Measurements from ENCODE around the gene FCRLB. TPM values are rescaled to one million over a fixed set of nuclear protein-coding genes. Genes with fewer than 3 reads are reported as not detected.
A peak's percentile ranks its signal among the peaks of the same experiment; 100 is the strongest.
"Not testable (repeated sequence)": the region's sequence is repeated elsewhere in the genome, so short reads cannot be mapped to it uniquely, and the experiment has no call there.

Gene FCRLB
- polyA plus RNA-seq, 3 donors from 2014 or later = 6.7 to 14.6 (median 10.6) TPM

GRCh38 chr1:161738627-161739287 is 17.4 kb downstream of the FCRLB start:
- Mint-ChIP-seq H3K4me3 (peak overlapping the region; percentile 75 to 88 (median 82)), H3K36me3 (no peaks in the 10 kb centered on the region), H3K9me3 (no peaks in the 10 kb centered on the region), H3K4me1 (peaks cover 42 to 51% of the 10 kb centered on the region in 2 donors), H3K27me3 (ENCODE audit: low read depth in 3 of 3) (peaks cover 2 to 7% (median 2%) of the 10 kb centered on the region in 3 donors), H3K27ac (peak overlapping the region; percentile 92 to 98 (median 94))
- DNase-seq = peak; percentile 85 to 89 (median 88)

GRCh38 chr1:161739865-161740566 is 18.7 kb downstream of the FCRLB start:
- peak overlapping the region; percentile 41 to 88 (median 82) for H3K4me3 Mint-ChIP-seq
- peak overlapping the region; percentile 92 to 98 (median 94) for H3K27ac Mint-ChIP-seq
- peaks cover 42 to 51% of the 10 kb centered on the region in 2 donors for H3K4me1 Mint-ChIP-seq
- peaks cover 0 to 4% (median 0%) of the 10 kb centered on the region in 3 donors for H3K36me3 Mint-ChIP-seq
- DNase-seq = no peak
- H3K27me3 Mint-ChIP-seq (ENCODE audit: low read depth in 3 of 3) = peaks cover 2 to 9% (median 2%) of the 10 kb centered on the region in 3 donors
- H3K9me3 Mint-ChIP-seq = no peaks in the 10 kb centered on the region

- peaks cover 5 to 9% (median 6%) of the 10 kb centered on the region in 3 donors for H3K27me3 Mint-ChIP-seq (ENCODE audit: low read depth in 3 of 3)
- no peak for DNase-seq
- H3K36me3 Mint-ChIP-seq = peaks cover 0 to 4% (median 0%) of the 10 kb centered on the region in 3 donors
- H3K4me3 Mint-ChIP-seq = peak overlapping the region in 2 of 5 donors; percentile 39 to 85
- H3K4me1 Mint-ChIP-seq = peaks cover 42 to 51% of the 10 kb centered on the region in 2 donors
- H3K27ac Mint-ChIP-seq = peak overlapping the region; percentile 50 to 98 (median 81)
- H3K9me3 Mint-ChIP-seq = no peaks in the 10 kb centered on the region
Observed at GRCh38 chr1:161740921-161741320, 19.6 kb downstream of the FCRLB start.

GRCh38 chr1:161743231-161743630 is 21.9 kb downstream of the FCRLB start:
- H3K4me1 Mint-ChIP-seq = peaks cover 34 to 35% of the 10 kb centered on the region in 2 donors
- H3K4me3 Mint-ChIP-seq = no peak overlapping the region
- no peaks in the 10 kb centered on the region for H3K9me3 Mint-ChIP-seq
- no peak for DNase-seq
- no peak overlapping the region for H3K27ac Mint-ChIP-seq
- peaks cover 0 to 4% (median 0%) of the 10 kb centered on the region in 3 donors for H3K36me3 Mint-ChIP-seq
- peaks cover 6 to 9% (median 8%) of the 10 kb centered on the region in 3 donors for H3K27me3 Mint-ChIP-seq (ENCODE audit: low read depth in 3 of 3)

- no peak for DNase-seq
- H3K9me3 Mint-ChIP-seq = no peaks in the 10 kb centered on the region
- H3K4me1 Mint-ChIP-seq = peaks cover 26 to 31% of the 10 kb centered on the region in 2 donors
- H3K27me3 Mint-ChIP-seq (ENCODE audit: low read depth in 3 of 3) = peaks cover 2 to 6% (median 5%) of the 10 kb centered on the region in 3 donors
- peaks cover 0 to 4% (median 0%) of the 10 kb centered on the region in 3 donors for H3K36me3 Mint-ChIP-seq
- peak overlapping the region in 1 of 5 donors; percentile 99 for H3K4me3 Mint-ChIP-seq
- H3K27ac Mint-ChIP-seq = no peak overlapping the region
Observed at GRCh38 chr1:161747801-161748200, 26.5 kb downstream of the FCRLB start.

GRCh38 chr1:161749509-161750407 is 28.4 kb downstream of the FCRLB start, which contains the start of gene DUSP12:
TSS of gene DUSP12 (plus strand) at chr1:161749786. CDS start at chr1:161749802, 16 bp downstream.
- Mint-ChIP-seq H3K9me3 (no peaks in the 10 kb centered on the region), H3K27ac (peak within 1 kb of the TSS; percentile 89 to 95 (median 94)), H3K36me3 (peaks cover 8 to 13% (median 8%) of the 10 kb centered on the region in 3 donors), H3K4me3 (peak within 1 kb of the TSS; percentile 99), H3K4me1 (peaks cover 26 to 41% of the 10 kb centered on the region in 2 donors), H3K27me3 (ENCODE audit: low read depth in 3 of 3) (peaks cover 0 to 6% (median 5%) of the 10 kb centered on the region in 3 donors)
- peak; percentile 82 to 86 (median 84) for DNase-seq

GRCh38 chr1:161763522-161764098 is 42.3 kb downstream of the FCRLB start:
- Mint-ChIP-seq H3K27ac (peak overlapping the region in 1 of 6 donors; percentile 53), H3K27me3 (ENCODE audit: low read depth in 3 of 3) (peaks cover 5 to 12% (median 6%) of the 10 kb centered on the region in 3 donors), H3K4me1 (peaks cover 31 to 45% of the 10 kb centered on the region in 2 donors), H3K9me3 (no peaks in the 10 kb centered on the region), H3K36me3 (peaks cover 0 to 6% (median 3%) of the 10 kb centered on the region in 3 donors), H3K4me3 (peak overlapping the region; percentile 52 to 70 (median 60))
- DNase-seq = peak in 1 of 3 donors; percentile 30

- peaks cover 0 to 7% (median 0%) of the 10 kb centered on the region in 3 donors for H3K36me3 Mint-ChIP-seq
- H3K27ac Mint-ChIP-seq = peak within 1 kb of the TSS; percentile 93 to 99 (median 98)
- peaks cover 5 to 12% (median 8%) of the 10 kb centered on the region in 3 donors for H3K27me3 Mint-ChIP-seq (ENCODE audit: low read depth in 3 of 3)
- DNase-seq = peak; percentile 79 to 85 (median 80)
- peak within 1 kb of the TSS; percentile 92 to 99 (median 98) for H3K4me3 Mint-ChIP-seq
- peaks cover 37 to 65% of the 10 kb centered on the region in 2 donors for H3K4me1 Mint-ChIP-seq
- H3K9me3 Mint-ChIP-seq = no peaks in the 10 kb centered on the region
Observed at GRCh38 chr1:161766102-161766981, 45.0 kb downstream of the FCRLB start, which contains the start of gene ATF6. TSS of gene ATF6 (plus strand) at chr1:161766320. CDS start at chr1:161766361, 41 bp downstream.

- H3K4me3 Mint-ChIP-seq = peak overlapping the region; percentile 8 to 92 (median 44)
- H3K4me1 Mint-ChIP-seq = peaks cover 38 to 62% of the 10 kb centered on the region in 2 donors
- DNase-seq = no peak
- peaks cover 0 to 7% (median 0%) of the 10 kb centered on the region in 3 donors for H3K36me3 Mint-ChIP-seq
- no peaks in the 10 kb centered on the region for H3K9me3 Mint-ChIP-seq
- H3K27me3 Mint-ChIP-seq (ENCODE audit: low read depth in 3 of 3) = peaks cover 5 to 10% (median 8%) of the 10 kb centered on the region in 3 donors
- H3K27ac Mint-ChIP-seq = peak overlapping the region in 2 of 6 donors; percentile 18 to 63
Observed at GRCh38 chr1:161768461-161768860, 47.1 kb downstream of the FCRLB start.

- Mint-ChIP-seq H3K9me3 (no peaks in the 10 kb centered on the region), H3K36me3 (peaks cover 0 to 4% (median 0%) of the 10 kb centered on the region in 3 donors), H3K4me3 (no peak overlapping the region), H3K27ac (no peak overlapping the region), H3K27me3 (ENCODE audit: low read depth in 3 of 3) (peaks cover 3 to 8% (median 8%) of the 10 kb centered on the region in 3 donors), H3K4me1 (peaks cover 38 to 57% of the 10 kb centered on the region in 2 donors)
- no peak for DNase-seq
Observed at GRCh38 chr1:161768986-161769672, 47.8 kb downstream of the FCRLB start.

- H3K27ac Mint-ChIP-seq; H3K27me3 Mint-ChIP-seq (ENCODE audit: low read depth in 3 of 3); H3K36me3 Mint-ChIP-seq; DNase-seq; H3K4me3 Mint-ChIP-seq; H3K9me3 Mint-ChIP-seq: not testable (repeated sequence)
- peaks cover 39 to 57% of the 10 kb centered on the region in 2 donors for H3K4me1 Mint-ChIP-seq
Observed at GRCh38 chr1:161769673-161770045, 48.3 kb downstream of the FCRLB start.

Measured in immature natural killer cell (primary cell).